ENCODE results near the gene ROR1. TPM values are rescaled to one million over a fixed set of nuclear protein-coding genes. Genes with fewer than 3 reads are reported as not detected.

ROR1 gene
- total and polyA plus RNA-seq, 2 donors (not counting 1 experiment from before 2014, with no cell fraction given): 14.5 to 16.5 TPM

- no peaks in the 10 kb centered on the region for H3K9me3 ChIP-seq (ENCODE audit: control insufficient read depth, insufficient read depth, low read depth, low read length)
- no peak for TF ChIP-seq CTCF (conservative IDR thresholded peaks at IDR 0.05 in 1 of 2, IDR thresholded peaks at IDR 0.05 in 1 of 2; ENCODE audit: low read depth in 1 of 2, low read length in 2 of 2)
- TF ChIP-seq EZH2 (IDR thresholded peaks at IDR 0.05; ENCODE audit: low read length, missing control alignments): no peak
- H3K27me3 ChIP-seq (ENCODE audit: control insufficient read depth, insufficient read depth, low read length): no peaks in the 10 kb centered on the region
- no peak overlapping the region for H3K4me2 ChIP-seq (ENCODE audit: extremely low read depth, insufficient read depth, low read length)
- H2AFZ ChIP-seq (ENCODE audit: low read length): no peak overlapping the region
- DNase-seq (ENCODE audit: low read depth in 2 of 2): no peak
- H3K27ac ChIP-seq (ENCODE audit: insufficient read depth, low read length): no peak overlapping the region
- no peaks in the 10 kb centered on the region for H3K36me3 ChIP-seq (ENCODE audit: control insufficient read depth, insufficient read depth, low read length)
- H3K79me2 ChIP-seq (ENCODE audit: control insufficient read depth, insufficient read depth, low read length): no peaks in the 10 kb centered on the region
- no peak overlapping the region for H3K9ac ChIP-seq (ENCODE audit: insufficient read depth, low read length)
- no peaks in the 10 kb centered on the region for H3K4me1 ChIP-seq (ENCODE audit: control insufficient read depth, extremely low read depth, insufficient read depth, low read length)
- H4K20me1 ChIP-seq (ENCODE audit: control insufficient read depth, extremely low read depth, insufficient read depth, low read length): no peaks in the 10 kb centered on the region
- no peak overlapping the region for H3K4me3 ChIP-seq (replicated peaks in 1 of 4; ENCODE audit: control extremely low read depth in 1 of 4, insufficient read depth in 1 of 4, low read depth in 3 of 4, low read length in 4 of 4)
These were observed 353.5 kb downstream of the ROR1 start for GRCh38 chr1:64127297-64127696.

- Histone ChIP-seq H3K9me3 (ENCODE audit: control insufficient read depth, insufficient read depth, low read depth, low read length) (no peaks in the 10 kb centered on the region), H3K79me2 (ENCODE audit: control insufficient read depth, insufficient read depth, low read length) (no peaks in the 10 kb centered on the region), H3K4me1 (ENCODE audit: control insufficient read depth, extremely low read depth, insufficient read depth, low read length) (peaks cover 3% of the 10 kb centered on the region), H3K4me3 (replicated peaks in 1 of 4; ENCODE audit: control extremely low read depth in 1 of 4, insufficient read depth in 1 of 4, low read depth in 3 of 4, low read length in 4 of 4) (no peak overlapping the region), H3K9ac (ENCODE audit: insufficient read depth, low read length) (no peak overlapping the region), H3K4me2 (ENCODE audit: extremely low read depth, insufficient read depth, low read length) (no peak overlapping the region), H2AFZ (ENCODE audit: low read length) (no peak overlapping the region), H4K20me1 (ENCODE audit: control insufficient read depth, extremely low read depth, insufficient read depth, low read length) (no peaks in the 10 kb centered on the region), H3K27me3 (ENCODE audit: control insufficient read depth, insufficient read depth, low read length) (no peaks in the 10 kb centered on the region), H3K27ac (ENCODE audit: insufficient read depth, low read length) (no peak overlapping the region), H3K36me3 (ENCODE audit: control insufficient read depth, insufficient read depth, low read length) (no peaks in the 10 kb centered on the region)
- no peak for TF ChIP-seq EZH2 (IDR thresholded peaks at IDR 0.05; ENCODE audit: low read length, missing control alignments)
- no peak for TF ChIP-seq CTCF (conservative IDR thresholded peaks at IDR 0.05 in 1 of 2, IDR thresholded peaks at IDR 0.05 in 1 of 2; ENCODE audit: low read depth in 1 of 2, low read length in 2 of 2)
- DNase-seq (ENCODE audit: low read depth in 2 of 2): no peak
These were observed 355.9 kb downstream of the ROR1 start for GRCh38 chr1:64129701-64130100.

GRCh38 chr1:64131155-64131554 is 357.3 kb downstream of the ROR1 start:
- no peak for TF ChIP-seq EZH2 (IDR thresholded peaks at IDR 0.05; ENCODE audit: low read length, missing control alignments)
- Histone ChIP-seq H3K9ac (ENCODE audit: insufficient read depth, low read length) (no peak overlapping the region), H4K20me1 (ENCODE audit: control insufficient read depth, extremely low read depth, insufficient read depth, low read length) (no peaks in the 10 kb centered on the region), H2AFZ (ENCODE audit: low read length) (no peak overlapping the region), H3K4me3 (replicated peaks in 1 of 4; ENCODE audit: control extremely low read depth in 1 of 4, insufficient read depth in 1 of 4, low read depth in 3 of 4, low read length in 4 of 4) (no peak overlapping the region), H3K9me3 (ENCODE audit: control insufficient read depth, insufficient read depth, low read depth, low read length) (no peaks in the 10 kb centered on the region), H3K27ac (ENCODE audit: insufficient read depth, low read length) (no peak overlapping the region), H3K4me2 (ENCODE audit: extremely low read depth, insufficient read depth, low read length) (no peak overlapping the region), H3K36me3 (ENCODE audit: control insufficient read depth, insufficient read depth, low read length) (no peaks in the 10 kb centered on the region), H3K79me2 (ENCODE audit: control insufficient read depth, insufficient read depth, low read length) (no peaks in the 10 kb centered on the region), H3K4me1 (ENCODE audit: control insufficient read depth, extremely low read depth, insufficient read depth, low read length) (peaks cover 3% of the 10 kb centered on the region), H3K27me3 (ENCODE audit: control insufficient read depth, insufficient read depth, low read length) (no peaks in the 10 kb centered on the region)
- DNase-seq (ENCODE audit: low read depth in 2 of 2): no peak
